Measurements from ENCODE around the gene GLT1D1. TPM values are rescaled to one million over a fixed set of nuclear protein-coding genes. Genes with fewer than 3 reads are reported as not detected.

Gene GLT1D1
- not detected in 5 replicates for total RNA-seq (2022; extraction: Qiagen RNA extraction)

DNA sequence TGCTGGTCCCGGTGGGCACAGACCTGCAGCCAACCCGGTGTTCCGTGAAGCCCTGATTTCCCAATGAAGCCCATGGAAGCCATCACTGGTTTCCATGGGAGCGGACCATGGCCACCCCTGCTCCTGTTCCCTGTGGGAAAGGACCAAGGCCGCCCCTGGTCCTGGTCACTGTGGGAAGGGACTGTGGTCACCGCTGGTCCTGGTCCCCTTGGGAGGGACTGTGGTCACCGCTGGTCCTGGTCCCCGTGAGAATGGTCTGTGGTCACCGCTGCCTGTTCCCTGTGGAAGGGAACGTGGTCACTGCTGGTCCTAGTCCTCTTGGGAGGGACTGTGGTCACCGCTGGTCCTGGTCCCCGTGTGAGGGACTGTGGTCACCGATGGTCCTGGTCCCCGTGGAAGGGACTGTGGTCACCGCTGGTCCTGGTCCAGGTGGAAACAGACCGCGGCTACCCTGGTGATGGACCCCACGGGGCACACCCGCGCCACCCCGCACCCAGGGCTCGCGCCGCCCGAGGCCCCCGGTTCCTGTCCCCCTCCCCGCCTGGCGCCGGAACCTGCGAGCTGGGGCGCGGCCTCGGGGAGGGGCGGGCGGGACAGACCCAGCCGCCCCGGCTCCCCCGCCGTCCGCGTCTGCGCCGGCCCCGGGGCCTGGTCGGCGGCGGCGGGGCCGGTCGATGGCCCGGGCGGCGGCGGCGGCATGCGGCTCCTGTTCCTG, at the start of gene GLT1D1:
GLT1D1 (plus strand) TSS at position 594 of the 715 bp plus-strand sequence; CDS start at position 698, 104 bp downstream.

GRCh38 chr12:128823916-128824839, 29.1 kb upstream of the GLT1D1 start, which contains the start of gene SLC15A4:
Gene SLC15A4, minus strand, starts transcription at chr12:128823958. Its CDS starts 15 bp downstream, at chr12:128823943.

Other genes with a start within 250 kb of the GLT1D1 start
- gene SLC15A4, start 29.5 kb upstream of the GLT1D1 start, total RNA-seq (2022; extraction: Qiagen RNA extraction), result 20.6 to 25.8 TPM (median 24.1 TPM) in 5 replicates

Data from A549 treated with AZD2906 at 1 μM for 4 hours (cell line).